NCI-H2107 (cell line): ENCODE results near the gene ASTN1.

Experiments used
- DNase-seq: peaks from one replicate; lab custom pipeline; 2025; lab: John Stamatoyannopoulos, UW

The ASTN1 gene

GRCh38 chr1:176993587-176993986 lies 170.9 kb downstream of the ASTN1 start:
- no peak for DNase-seq

DNA sequence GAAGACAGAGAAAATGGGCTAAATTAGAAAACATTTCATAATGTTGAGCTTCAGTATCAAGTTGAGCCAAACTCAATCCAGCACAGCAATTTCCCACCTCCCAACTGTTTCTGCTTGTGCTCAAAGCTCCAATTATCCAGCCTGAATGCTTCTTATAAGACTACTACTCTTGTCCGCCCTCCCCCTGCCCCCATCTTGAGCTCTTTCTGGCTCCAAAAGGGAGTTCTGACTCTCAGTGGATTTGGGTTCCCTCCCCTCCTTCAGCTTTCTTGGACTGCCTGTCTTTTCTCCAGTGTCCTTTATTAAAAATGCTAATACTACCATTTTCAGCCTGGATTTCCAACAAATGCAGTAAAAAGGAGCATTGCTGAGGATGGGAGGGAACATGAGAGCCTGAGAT lies 174.8 kb downstream of the ASTN1 start:
- DNase-seq, result no peak

- DNase-seq, result no peak
Measured at GRCh38 chr1:176989023-176989422, 175.5 kb downstream of the ASTN1 start.

GRCh38 chr1:176987016-176987415 lies 177.5 kb downstream of the ASTN1 start:
- no peak for DNase-seq

GRCh38 chr1:176983731-176984130 lies 180.8 kb downstream of the ASTN1 start:
- DNase-seq, result no peak

DNA sequence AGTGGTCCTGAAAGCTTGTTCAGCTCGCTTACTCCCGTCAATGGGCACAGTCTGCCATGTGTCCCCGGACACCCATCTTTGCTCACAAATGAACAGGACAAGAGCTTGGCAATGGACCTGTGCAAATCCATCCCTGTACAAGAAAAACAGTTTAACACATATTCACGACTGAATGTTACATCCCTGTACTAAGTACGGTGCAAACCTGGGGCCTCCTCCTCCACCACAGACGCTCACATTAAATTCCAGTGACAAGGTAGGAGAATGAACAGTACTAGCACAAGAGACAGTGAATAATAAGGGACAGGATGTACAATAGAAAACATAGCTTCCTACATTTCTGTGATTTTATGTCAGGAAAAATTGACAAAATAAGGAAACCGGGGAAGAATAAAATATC lies 187.7 kb downstream of the ASTN1 start:
- no peak for DNase-seq

DNA sequence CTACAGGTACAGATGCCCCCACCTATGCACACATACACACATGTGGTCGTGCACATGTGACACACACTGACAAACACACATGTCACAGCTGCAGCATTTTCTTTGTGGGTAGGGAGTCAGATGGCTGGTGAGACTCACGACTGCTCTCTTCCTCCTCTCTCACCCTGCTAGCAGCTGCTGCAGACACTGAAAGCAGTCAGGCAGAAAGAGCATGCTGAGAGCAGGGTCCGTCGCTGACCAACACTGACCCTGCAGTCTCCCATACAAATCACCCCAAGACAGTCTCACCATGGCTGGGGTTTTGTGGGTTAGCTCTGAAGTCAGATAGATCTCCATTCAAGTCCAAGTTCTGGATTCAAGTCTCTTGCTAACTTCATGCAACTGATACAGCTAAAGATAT lies 188.3 kb downstream of the ASTN1 start:
- no peak for DNase-seq

- no peak for DNase-seq
Measured at GRCh38 chr1:176964687-176965086, 199.8 kb downstream of the ASTN1 start.

DNA sequence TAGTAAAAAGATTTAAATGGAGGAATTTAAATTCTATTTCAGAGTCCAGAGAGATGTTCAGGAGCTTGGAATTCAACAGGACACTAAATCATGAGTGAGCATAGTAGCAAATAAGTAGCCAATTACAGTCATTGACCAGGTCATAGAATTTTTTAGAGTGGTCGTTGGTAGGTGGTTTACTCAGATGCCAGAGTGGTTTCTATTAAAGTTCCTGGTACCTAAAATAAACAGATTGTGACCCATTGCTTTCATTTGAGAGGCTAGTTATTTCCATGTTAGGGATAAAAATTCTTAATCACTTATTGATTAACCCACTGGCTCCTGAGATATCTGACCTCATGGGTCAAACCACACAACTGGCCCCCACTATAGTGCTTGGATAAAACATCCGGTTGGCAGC lies 201.3 kb downstream of the ASTN1 start:
- DNase-seq, result no peak

DNA sequence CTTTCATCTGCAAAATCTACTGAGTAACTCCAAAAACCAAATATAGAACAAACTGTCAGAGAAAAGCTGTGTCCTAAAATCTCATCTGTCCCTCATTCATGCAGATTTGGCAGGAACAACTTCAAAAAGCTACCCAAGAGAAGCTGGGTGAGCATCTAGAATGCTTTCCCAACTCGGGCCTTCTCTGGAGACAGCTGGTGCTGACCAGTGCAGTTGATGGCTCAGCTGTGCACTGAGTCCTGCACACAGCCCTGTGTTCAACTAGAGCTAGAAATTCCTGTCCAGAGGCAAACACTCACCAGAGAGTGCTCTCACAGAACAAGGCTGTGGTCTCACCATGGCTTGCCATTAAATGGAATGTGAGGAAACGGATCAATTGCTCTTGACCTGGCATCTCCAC lies 202.8 kb downstream of the ASTN1 start:
- DNase-seq, result no peak

DNA sequence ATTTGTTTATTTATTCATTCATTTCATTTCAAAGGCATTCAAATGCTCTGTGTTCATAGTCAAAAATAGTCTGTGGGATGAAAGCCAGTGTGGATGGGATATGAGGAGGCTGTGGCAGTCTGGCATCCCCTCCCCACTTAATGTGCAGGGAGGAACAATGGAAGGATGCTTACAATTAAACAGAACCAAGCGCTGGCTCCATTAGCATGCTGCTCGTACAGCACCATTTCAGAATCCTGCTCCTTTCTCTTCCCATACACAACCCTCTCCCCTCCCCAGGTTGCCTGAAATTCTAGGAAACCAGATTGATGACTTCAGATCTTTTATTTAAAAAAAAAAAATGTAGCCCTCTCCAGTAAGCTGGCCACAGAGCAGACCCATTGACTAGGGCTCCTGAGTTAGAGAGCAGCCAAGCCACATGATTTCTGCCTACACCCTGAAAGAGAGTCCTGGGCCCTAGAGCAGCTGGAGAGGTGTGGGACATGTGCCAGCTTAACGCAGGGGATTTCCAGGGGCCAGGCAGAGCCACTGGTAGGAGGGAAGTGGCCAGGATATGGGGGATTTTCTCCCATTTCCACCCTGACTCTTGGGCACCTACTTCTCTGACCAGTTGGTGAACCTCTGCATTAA lies 205.2 kb downstream of the ASTN1 start:
- no peak for DNase-seq

- DNase-seq, result no peak
Measured at GRCh38 chr1:176957603-176958002, 206.9 kb downstream of the ASTN1 start.

- no peak for DNase-seq
Measured at GRCh38 chr1:176954242-176954641, 210.3 kb downstream of the ASTN1 start.

DNA sequence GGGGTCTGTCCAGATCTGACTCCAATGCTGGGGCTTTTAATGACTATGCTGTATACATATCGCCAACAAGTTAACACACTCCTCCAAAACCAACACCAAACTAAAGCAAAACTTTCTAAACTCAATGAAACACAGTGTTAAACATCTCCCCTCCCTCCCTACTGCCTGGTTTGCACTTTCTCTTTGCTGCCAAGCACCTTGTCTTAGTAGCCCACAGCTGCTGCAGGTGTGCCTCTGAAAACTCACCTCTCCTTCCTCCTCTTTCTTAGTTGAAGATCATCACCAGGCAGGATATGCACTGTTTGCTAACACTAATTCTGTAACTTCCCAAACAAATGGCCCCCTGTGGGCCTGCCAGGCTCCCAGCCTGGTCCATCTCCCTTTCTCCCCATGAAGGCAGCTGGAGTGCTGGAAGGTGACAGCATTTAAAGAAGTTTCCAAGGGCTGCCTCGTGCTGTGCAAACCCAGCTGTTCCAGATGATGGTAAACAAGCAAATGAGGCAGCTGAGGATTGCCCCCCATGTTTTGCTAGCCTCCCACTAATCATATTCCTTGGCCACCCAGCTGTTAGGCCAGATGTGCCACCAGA lies 213.7 kb downstream of the ASTN1 start:
- no peak for DNase-seq

- no peak for DNase-seq
Measured at GRCh38 chr1:176949033-176949662, 215.4 kb downstream of the ASTN1 start.

DNA sequence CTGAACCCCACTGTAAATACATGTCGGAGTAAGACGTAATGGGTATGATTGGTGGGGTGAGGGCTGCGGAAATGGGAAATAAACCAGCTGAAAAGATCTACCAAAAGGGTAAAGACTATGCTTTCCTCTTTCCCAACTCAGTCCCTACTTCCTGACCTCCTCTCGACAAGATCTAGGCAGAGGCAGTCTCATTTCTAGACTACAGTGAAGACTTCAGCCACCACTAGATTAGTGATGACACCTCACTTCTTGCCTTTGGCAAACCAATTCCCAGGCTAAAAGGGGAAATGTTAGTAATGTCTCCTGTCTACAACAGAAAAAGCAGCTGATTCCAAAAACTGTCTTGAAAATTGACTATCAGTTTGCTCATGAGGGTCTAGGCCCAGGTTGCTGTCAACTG lies 219.9 kb downstream of the ASTN1 start:
- no peak for DNase-seq

GRCh38 chr1:176943783-176944182 lies 220.7 kb downstream of the ASTN1 start:
- no peak for DNase-seq

DNA sequence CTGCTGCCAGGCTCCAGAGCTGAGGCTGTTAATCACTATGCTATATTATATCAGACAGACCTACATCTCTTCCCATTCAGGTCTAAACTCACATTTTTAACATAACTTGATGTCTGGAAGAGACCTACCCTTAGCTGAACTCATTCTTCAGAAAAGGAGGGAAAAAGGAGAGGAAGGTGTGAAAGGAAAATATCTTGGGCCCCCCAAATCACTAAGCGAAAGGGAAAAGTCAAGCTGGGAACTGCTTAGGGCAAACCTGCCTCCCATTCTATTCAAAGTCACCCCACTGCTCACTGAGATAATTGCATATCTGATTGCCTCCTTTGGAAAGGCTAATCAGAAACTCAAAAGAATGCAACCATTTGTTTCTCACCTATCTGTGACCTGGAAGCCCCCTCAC lies 222.2 kb downstream of the ASTN1 start:
- no peak for DNase-seq

GRCh38 chr1:176939993-176940392 lies 224.5 kb downstream of the ASTN1 start:
- no peak for DNase-seq

GRCh38 chr1:176938375-176938774 lies 226.1 kb downstream of the ASTN1 start:
- no peak for DNase-seq

DNA sequence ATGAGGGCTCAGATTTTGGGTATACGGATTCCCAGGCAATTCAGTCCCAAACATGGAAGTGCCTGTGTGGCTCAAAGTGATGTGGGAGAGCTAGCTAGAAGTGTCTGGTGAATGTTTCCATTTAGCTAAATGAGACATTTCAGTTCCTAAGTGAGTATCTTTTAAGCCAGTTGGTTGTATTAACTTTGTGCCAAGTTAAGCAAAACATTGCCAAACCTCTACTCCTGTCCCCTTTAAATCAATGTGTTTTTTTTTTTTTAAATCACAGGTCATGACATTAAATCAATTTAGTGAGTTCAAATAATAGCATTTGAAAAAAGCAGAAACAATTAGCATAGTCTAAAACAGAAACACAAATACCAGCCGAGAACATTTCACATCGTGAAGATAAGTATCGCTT lies 230.1 kb downstream of the ASTN1 start:
- DNase-seq, result no peak

DNA sequence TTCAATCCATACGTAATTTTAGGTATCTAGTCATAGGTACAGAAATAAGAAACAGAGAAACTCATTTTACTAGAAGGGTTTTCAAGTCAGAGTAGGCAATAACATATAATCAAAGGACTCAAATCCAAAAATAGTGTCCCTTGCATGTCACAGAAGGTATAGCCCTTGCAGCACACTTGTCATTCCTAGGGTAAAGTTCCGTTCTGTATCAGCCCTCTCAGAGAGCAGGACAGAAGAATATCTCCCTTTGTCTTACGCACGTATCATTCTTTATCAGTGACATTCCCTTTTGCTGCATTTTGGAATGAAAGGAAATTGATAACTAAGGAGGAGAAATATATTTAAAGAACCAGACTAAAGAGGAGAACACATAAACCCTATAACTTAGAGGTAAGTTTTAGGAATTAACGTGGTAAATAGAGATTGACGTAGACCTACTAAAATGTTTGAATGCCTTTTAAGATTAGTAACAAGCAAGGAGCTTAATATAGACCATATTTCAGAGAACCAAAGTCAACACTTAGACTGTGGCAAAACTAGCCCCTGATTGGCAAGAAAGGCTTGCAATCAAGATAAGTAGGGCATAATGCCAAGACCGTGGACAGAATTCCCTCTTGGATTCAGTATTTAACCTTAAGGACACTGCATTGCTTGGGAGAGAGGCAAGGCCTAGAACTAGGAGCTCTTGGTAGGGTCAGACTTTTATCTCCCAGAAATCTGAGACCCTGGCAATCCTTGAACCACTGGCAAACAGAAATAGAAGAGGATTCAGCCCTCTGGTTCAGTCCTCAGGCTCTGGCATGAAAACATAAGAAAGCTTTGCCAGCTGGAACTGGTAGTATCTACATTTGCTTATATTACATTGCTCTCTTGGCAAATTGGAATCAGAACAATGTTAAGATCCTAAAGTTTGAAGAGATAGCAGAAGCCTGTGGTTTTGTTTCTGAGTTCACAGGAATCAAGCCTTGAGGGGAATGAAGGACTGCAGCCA lies 232.1 kb downstream of the ASTN1 start:
- no peak for DNase-seq

GRCh38 chr1:176931526-176931925 lies 233.0 kb downstream of the ASTN1 start:
- DNase-seq, result no peak
